NCI-H1417 treated with DMSO at 0.1 percent for 48 hours (cell line): ENCODE data around the gene KRT17.
"Not testable (repeated sequence)": the region's sequence is repeated elsewhere in the genome, so short reads cannot be mapped to it uniquely, and the experiment has no call there.

Experiments
- DNase-seq: peaks from one replicate; lab custom pipeline; 2025; lab: John Stamatoyannopoulos, UW

The KRT17 gene

GRCh38 chr17:41593306-41593981, 30.9 kb downstream of the KRT17 start:
- no peak for DNase-seq

DNA sequence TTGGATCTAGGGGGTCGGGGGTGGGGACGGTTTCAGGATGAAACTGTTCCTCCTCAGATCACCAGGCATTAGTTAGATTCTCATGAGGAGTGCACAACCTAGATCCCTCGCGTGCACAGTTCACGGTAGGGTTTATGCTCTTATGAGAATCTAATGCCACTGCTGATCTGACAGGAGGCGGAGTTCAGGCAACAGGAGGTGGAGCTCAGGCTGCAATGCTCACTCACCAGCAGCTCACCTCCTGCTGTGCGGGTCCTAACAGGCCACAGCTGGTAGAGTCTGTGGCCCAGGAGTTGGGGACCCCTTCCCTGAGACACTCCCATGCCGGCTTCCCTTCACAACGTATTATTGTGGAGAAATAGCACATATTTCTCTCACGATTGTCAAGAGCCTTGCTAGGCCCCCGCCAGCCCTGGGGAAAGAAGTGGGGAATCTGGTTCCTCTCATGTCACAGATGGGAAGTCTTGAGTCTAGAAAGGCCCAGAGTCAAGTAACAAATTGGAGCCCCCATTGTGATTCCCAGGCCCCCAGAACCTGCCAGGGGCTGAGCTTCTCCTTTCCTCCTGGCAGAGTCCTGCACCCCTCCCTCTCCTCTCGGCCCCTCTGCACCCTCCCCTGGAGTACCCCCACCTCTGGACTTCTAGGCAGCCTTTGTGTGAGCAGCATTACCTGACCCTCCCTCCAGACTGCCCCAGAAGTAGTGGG, 31.6 kb downstream of the KRT17 start:
- DNase-seq, result no peak

GRCh38 chr17:41589301-41589700, 35.1 kb downstream of the KRT17 start:
- no peak for DNase-seq

DNA sequence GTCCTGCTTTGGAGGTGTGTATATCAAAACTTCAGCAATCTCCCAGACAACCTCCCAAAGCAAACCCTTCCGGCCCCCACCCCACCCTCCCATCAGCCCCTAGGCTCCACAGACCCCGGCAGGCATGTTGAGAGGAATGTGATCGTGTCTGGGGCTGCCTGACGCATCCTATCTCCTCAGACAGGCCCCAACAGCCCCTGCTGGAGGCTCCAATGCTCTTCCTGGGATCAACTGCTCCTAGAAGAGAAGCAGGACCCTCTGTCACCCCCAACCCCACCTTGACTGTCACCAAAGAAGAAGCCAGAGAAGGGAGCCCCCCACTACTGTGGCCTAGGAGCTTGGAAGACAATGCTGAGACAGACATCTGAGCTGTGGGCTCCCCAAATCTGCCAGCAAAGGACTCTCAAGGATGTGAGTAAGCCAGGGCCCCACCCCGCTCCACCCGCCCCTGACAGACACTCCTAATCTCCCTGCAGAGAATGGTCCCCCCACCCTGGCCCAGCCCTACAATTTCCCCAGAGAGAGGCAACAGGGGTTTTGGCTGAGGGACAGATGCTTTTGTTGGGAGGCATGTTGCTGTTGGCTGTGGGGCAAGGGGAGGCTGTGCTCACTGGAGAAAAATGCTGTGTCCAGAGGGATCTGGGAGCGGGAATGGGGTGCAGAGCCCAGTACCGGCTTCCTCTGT, 36.1 kb downstream of the KRT17 start:
- no peak for DNase-seq

- no peak for DNase-seq
These were observed 37.4 kb downstream of the KRT17 start, which contains the start of gene KRT14 for GRCh38 chr17:41586863-41587495. Gene KRT14 (minus strand): TSS chr17:41586895. CDS start chr17:41586834, 61 bp downstream.

DNA sequence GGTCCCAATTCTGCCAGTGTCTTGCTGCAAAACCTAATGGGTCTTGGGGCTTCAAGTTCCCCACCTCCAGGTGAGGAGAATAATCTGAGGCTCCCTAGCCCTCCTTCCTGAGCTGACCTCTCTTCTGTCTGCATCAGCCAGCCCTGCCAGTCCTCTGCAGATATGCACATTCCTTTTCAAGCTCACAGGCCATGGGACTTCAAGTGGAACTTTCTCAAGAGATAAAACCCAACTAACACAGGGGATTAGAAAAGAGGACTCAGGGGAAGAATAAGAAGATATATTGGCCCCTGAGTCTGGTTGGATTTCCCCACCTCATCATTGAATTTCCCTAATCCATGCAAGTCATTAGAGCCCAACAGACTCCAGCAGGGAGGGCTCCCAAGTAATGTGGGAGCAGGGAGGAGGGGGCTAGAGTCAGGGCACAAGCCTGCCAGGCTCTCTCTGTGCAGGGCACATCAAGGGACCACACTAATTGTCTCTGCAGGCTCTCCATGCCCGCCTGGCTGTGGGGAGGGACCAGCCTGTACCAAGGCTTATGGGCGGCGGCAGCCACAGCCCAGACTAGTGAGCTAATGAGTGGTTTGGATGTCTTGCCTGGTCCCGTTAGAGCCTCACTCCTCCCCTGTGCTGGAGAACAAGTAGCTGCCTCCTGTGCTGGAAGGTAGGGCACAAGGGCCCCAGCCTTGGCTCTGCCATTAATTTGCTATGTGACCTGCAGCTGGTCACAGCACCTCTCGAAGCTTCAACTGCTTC, 38.9 kb downstream of the KRT17 start:
- DNase-seq, result no peak

- not testable (repeated sequence) for DNase-seq
These were observed 39.9 kb downstream of the KRT17 start for GRCh38 chr17:41584331-41584927.

- DNase-seq, result no peak
These were observed 40.9 kb downstream of the KRT17 start for GRCh38 chr17:41583137-41584127.

GRCh38 chr17:41582061-41582968, 42.1 kb downstream of the KRT17 start:
- DNase-seq, result not testable (repeated sequence)

DNA sequence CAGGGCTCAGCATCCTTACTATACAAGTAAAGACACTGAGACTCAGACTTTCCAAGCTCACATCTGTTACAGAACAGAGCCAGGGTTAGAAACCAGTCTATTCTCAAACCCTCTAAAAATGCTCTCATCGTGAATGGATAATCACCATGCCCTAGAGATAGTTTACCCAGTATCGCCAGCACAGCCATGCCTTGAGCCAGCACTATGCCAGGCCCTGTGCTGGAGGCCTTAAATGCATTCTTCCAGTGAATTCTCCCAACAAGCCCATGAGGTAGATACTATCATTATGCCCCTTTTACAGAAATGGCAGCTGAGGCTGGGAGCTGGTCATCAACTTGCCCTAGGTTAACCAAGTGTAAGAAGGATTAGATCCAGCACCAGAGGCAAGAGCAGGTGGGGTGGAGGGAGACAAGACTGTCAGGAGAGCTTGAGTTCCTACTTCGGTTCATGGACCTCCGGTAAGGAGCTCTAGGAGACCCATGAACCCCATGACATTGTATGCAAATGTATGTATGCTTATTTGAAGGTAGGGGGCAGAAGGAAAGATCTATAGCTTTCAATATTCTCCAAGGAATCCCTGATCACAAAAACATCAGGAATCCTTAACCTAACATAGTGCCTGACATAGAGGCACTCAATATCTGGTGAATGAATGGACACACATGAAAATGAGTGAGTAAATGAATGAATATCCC, 42.9 kb downstream of the KRT17 start:
- no peak for DNase-seq

GRCh38 chr17:41580687-41581365, 43.5 kb downstream of the KRT17 start:
- DNase-seq, result no peak

GRCh38 chr17:41580244-41580575, 44.2 kb downstream of the KRT17 start:
- no peak for DNase-seq

GRCh38 chr17:41579484-41580243, 44.7 kb downstream of the KRT17 start:
- DNase-seq, result no peak

DNA sequence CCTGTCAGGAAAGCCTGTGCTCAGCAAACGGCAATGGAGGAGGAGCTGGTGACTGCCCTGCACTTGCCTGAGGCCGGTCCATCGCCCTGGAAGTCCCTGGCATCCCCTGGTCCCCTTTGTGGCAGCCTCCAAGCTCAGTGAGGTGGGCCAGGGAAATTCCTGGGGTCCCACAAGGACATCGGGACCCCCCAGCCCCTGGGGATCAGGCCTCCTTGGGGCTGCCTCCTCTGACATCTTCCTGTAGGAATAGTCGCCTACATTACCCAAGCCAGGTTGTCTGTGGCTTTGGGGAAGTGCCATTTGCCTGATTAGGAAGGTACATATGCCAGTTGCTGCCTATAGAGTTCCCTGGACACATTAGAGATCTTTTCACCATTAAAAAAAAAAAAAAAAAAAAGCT, 45.4 kb downstream of the KRT17 start:
- no peak for DNase-seq

DNA sequence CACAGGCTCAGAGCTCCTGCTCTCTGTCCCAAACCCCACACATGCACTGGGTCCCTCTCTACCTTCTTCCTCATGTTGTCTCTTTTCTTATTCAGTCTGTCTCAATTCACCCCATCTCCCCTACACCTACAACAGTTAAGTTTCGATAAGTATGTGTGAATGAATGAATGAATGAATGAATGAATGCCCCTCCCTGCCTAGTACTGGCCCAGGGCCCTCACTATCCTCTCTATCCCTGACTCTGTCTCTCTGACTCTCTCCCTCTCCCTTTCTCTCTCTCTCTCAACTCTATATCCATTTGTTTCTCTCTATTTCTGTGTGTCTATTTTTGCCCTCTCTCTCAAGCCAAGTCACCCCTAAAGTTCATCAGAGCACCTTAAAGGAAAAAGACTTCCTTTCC, 45.8 kb downstream of the KRT17 start:
- DNase-seq, result no peak

- DNase-seq, result not testable (repeated sequence)
These were observed 47.6 kb downstream of the KRT17 start for GRCh38 chr17:41576740-41577139.

GRCh38 chr17:41575336-41575735, 49.0 kb downstream of the KRT17 start:
- no peak for DNase-seq
